Measurements from ENCODE around the gene NFATC2.

DNA sequence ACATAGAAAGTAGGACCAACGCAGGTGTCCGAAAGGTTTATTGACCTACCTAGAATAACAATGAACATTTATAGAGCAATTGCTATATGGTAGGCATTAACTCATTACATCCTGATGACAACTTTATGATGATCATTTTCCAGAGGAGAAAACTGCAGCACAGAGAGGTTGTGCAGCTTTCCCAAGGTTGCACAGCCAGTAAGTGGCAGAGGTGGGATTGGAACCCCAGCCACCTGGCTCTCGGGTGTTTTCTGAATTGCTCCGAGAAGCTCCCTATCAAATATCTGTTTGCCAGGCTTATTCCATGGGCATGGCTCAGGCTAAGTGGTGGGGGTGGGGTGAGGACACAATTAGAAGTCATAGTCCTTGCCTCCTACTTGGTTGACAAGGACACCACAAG lies 24.1 kb upstream of the NFATC2 start:
- TF ChIP-seq, protein P1, sequence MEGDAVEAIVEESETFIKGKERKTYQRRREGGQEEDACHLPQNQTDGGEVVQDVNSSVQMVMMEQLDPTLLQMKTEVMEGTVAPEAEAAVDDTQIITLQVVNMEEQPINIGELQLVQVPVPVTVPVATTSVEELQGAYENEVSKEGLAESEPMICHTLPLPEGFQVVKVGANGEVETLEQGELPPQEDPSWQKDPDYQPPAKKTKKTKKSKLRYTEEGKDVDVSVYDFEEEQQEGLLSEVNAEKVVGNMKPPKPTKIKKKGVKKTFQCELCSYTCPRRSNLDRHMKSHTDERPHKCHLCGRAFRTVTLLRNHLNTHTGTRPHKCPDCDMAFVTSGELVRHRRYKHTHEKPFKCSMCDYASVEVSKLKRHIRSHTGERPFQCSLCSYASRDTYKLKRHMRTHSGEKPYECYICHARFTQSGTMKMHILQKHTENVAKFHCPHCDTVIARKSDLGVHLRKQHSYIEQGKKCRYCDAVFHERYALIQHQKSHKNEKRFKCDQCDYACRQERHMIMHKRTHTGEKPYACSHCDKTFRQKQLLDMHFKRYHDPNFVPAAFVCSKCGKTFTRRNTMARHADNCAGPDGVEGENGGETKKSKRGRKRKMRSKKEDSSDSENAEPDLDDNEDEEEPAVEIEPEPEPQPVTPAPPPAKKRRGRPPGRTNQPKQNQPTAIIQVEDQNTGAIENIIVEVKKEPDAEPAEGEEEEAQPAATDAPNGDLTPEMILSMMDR (IDR thresholded peaks at IDR 0.05) = no peak
- no peak for TF ChIP-seq POLR2A (IDR thresholded peaks at IDR 0.05)

Data from uterus (tissue), 2 donors.